ENCODE results near the gene CCNA2.

DNA sequence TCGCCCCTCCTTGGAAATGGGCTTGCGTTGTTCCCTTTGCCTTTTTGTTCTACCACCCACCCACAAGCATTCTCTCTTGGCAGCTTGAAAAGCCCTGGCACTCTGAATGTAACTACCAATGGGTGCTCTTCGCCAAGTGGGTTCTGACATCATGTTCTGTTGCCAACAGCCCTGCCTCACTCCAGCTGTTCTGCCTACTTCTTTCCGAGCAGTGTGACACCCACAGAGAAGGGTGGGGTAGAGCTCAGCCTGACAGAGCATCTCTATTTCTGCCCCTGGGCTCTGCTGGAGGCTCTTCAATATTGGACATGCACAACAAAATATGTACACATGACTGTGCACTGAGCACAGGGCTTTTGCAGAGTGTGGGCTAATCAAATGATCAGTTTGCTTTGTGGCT is 38.2 kb downstream of the CCNA2 start:
- TF ChIP-seq, protein P1, sequence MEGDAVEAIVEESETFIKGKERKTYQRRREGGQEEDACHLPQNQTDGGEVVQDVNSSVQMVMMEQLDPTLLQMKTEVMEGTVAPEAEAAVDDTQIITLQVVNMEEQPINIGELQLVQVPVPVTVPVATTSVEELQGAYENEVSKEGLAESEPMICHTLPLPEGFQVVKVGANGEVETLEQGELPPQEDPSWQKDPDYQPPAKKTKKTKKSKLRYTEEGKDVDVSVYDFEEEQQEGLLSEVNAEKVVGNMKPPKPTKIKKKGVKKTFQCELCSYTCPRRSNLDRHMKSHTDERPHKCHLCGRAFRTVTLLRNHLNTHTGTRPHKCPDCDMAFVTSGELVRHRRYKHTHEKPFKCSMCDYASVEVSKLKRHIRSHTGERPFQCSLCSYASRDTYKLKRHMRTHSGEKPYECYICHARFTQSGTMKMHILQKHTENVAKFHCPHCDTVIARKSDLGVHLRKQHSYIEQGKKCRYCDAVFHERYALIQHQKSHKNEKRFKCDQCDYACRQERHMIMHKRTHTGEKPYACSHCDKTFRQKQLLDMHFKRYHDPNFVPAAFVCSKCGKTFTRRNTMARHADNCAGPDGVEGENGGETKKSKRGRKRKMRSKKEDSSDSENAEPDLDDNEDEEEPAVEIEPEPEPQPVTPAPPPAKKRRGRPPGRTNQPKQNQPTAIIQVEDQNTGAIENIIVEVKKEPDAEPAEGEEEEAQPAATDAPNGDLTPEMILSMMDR (conservative IDR thresholded peaks at IDR 0.05), result no peak
- no peak for TF ChIP-seq ZFX (IDR thresholded peaks at IDR 0.05)

Data from C4-2B (cell line).